Glutamatergic neuron (in vitro differentiated cells): ENCODE data around the gene FAF1. TPM values are rescaled to one million over a fixed set of nuclear protein-coding genes. Genes with fewer than 3 reads are reported as not detected.

Source experiments
- DNase-seq: peaks from one replicate; pipeline ENCODE4 v3.0.0; 2022
- H3K27ac Mint-ChIP-seq: one replicate; pipeline ENCODE4 v1.8.0; 2020; ENCODE audit warnings: mild to moderate bottlenecking, mixed read lengths, inconsistent platforms; ENCODE audit not compliant: unreplicated experiment
- H3K27me3 Mint-ChIP-seq: one replicate; pipeline ENCODE4 v1.8.0; 2020; ENCODE audit warnings: mild to moderate bottlenecking, moderate library complexity, mixed read lengths, inconsistent platforms; ENCODE audit not compliant: unreplicated experiment
- H3K36me3 Mint-ChIP-seq: one replicate; pipeline ENCODE4 v1.8.0; 2020; ENCODE audit warnings: mild to moderate bottlenecking, mixed read lengths, inconsistent platforms; ENCODE audit not compliant: unreplicated experiment
- H3K4me1 Mint-ChIP-seq: one replicate; pipeline ENCODE4 v1.8.0; 2020; ENCODE audit warnings: mild to moderate bottlenecking, low read depth, mixed read lengths, inconsistent platforms; ENCODE audit not compliant: unreplicated experiment
- H3K4me3 Mint-ChIP-seq: one replicate; pipeline ENCODE4 v1.8.0; 2020; ENCODE audit warnings: mild to moderate bottlenecking, mixed read lengths, inconsistent platforms; ENCODE audit not compliant: unreplicated experiment
- H3K9me3 Mint-ChIP-seq: one replicate; pipeline ENCODE4 v1.8.0; 2020; ENCODE audit warnings: mild to moderate bottlenecking, moderate library complexity, mixed read lengths, inconsistent platforms; ENCODE audit not compliant: unreplicated experiment
- CTCF ChIP-seq: fragments of 200-600 bp; sonication (generic); IDR thresholded peaks from one replicate; pipeline ENCODE4 v1.5.0; 2021; ENCODE audit not compliant: partially characterized antibody, unreplicated experiment
- total RNA-seq: library from RNA; stranded (reverse); fragmentation: NEBNext Ultra II Directional; extraction: Animal tissue kit (Norgen Biotek cat#: 25700); gene quantifications from one replicate; pipeline ENCODE4 v1.2.1, GENCODE V29; 2021; ENCODE audit not compliant: unreplicated experiment

Gene FAF1
- total RNA-seq, 1 donor from 2014 or later: 57.3 TPM

DNA sequence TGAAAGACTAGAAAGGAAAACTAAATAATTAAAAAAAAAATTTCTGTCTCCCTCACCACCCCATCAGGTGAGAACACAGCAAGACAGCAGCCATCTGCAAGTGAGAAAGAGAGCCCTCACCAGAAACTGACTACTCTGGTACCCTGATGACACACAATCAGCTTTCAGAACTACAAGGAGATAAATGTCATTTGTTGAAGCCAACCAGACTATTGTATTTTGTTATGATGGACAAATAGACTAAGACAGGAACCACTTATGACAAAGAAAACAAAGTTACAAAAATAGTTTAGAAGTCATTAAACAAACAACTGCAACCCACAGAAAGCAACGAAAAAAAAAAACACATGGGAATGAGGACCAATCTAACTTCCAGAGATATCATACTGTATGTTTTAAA lies 98.3 kb downstream of the FAF1 start:
- Mint-ChIP-seq H3K4me3 (no peak overlapping the region), H3K27me3 (no peaks in the 10 kb centered on the region), H3K4me1 (no peaks in the 10 kb centered on the region), H3K36me3 (peaks cover 17% of the 10 kb centered on the region), H3K27ac (no peak overlapping the region), H3K9me3 (peaks cover 2% of the 10 kb centered on the region)
- TF ChIP-seq CTCF: no peak
- no peak for DNase-seq

DNA sequence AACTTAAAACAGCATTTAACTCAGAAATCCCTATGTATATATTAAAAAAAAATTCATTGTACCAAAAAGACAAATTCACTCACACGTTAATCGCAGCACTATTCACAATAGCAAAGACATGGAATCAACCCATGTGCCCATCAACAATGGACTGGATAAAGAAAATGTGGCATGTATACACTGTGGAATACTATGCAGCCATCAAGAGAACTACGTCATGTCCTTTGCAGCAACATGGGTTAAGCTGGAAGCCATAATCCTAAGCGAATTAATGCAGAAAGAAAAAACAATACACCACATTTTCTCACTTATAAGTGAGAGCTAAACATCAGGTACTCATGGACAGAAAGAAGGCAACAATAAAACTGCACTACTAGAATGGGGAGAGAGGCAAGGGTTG lies 99.4 kb downstream of the FAF1 start:
- DNase-seq: no peak
- no peaks in the 10 kb centered on the region for H3K4me1 Mint-ChIP-seq
- TF ChIP-seq CTCF: no peak
- no peak overlapping the region for H3K27ac Mint-ChIP-seq
- no peaks in the 10 kb centered on the region for H3K27me3 Mint-ChIP-seq
- H3K4me3 Mint-ChIP-seq: no peak overlapping the region
- H3K9me3 Mint-ChIP-seq: peaks cover 2% of the 10 kb centered on the region
- H3K36me3 Mint-ChIP-seq: peaks cover 17% of the 10 kb centered on the region

DNA sequence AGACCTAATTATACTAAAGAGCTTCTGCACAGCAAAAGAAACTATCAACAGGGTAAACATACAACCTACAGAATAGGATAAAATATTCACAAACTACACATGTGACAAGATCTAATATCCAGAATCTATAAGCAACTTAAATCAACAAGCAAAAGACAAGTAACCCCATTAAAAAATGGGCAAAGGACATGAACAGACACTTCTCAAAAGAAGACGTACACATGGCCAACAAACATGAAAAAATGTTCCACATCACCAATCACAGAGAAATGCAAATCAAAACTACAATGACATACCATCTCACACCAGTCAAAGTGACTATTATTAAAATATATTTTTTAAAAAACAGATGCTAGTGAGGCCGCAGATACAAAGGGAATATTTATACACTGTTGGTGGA lies 99.8 kb downstream of the FAF1 start:
- H3K9me3 Mint-ChIP-seq: peaks cover 2% of the 10 kb centered on the region
- no peak overlapping the region for H3K27ac Mint-ChIP-seq
- DNase-seq: no peak
- H3K4me1 Mint-ChIP-seq: no peaks in the 10 kb centered on the region
- H3K36me3 Mint-ChIP-seq: peaks cover 17% of the 10 kb centered on the region
- no peak overlapping the region for H3K4me3 Mint-ChIP-seq
- no peak for TF ChIP-seq CTCF
- no peaks in the 10 kb centered on the region for H3K27me3 Mint-ChIP-seq

GRCh38 chr1:50859657-50860056 lies 100.4 kb downstream of the FAF1 start:
- no peak for TF ChIP-seq CTCF
- Mint-ChIP-seq H3K36me3 (peaks cover 17% of the 10 kb centered on the region), H3K4me3 (no peak overlapping the region), H3K27ac (no peak overlapping the region), H3K27me3 (no peaks in the 10 kb centered on the region), H3K9me3 (peaks cover 2% of the 10 kb centered on the region), H3K4me1 (no peaks in the 10 kb centered on the region)
- no peak for DNase-seq

- no peak overlapping the region for H3K4me3 Mint-ChIP-seq
- peaks cover 17% of the 10 kb centered on the region for H3K36me3 Mint-ChIP-seq
- DNase-seq: no peak
- TF ChIP-seq CTCF: no peak
- H3K4me1 Mint-ChIP-seq: no peaks in the 10 kb centered on the region
- peaks cover 2% of the 10 kb centered on the region for H3K9me3 Mint-ChIP-seq
- no peaks in the 10 kb centered on the region for H3K27me3 Mint-ChIP-seq
- no peak overlapping the region for H3K27ac Mint-ChIP-seq
Measured at GRCh38 chr1:50858761-50859160, 101.3 kb downstream of the FAF1 start.
